ENCODE measurements around the gene ALOXE3. TPM values are rescaled to one million over a fixed set of nuclear protein-coding genes. Genes with fewer than 3 reads are reported as not detected.

The ALOXE3 gene
- total RNA-seq, 1 experiment from 2014 or later, result 0.13 TPM

DNA sequence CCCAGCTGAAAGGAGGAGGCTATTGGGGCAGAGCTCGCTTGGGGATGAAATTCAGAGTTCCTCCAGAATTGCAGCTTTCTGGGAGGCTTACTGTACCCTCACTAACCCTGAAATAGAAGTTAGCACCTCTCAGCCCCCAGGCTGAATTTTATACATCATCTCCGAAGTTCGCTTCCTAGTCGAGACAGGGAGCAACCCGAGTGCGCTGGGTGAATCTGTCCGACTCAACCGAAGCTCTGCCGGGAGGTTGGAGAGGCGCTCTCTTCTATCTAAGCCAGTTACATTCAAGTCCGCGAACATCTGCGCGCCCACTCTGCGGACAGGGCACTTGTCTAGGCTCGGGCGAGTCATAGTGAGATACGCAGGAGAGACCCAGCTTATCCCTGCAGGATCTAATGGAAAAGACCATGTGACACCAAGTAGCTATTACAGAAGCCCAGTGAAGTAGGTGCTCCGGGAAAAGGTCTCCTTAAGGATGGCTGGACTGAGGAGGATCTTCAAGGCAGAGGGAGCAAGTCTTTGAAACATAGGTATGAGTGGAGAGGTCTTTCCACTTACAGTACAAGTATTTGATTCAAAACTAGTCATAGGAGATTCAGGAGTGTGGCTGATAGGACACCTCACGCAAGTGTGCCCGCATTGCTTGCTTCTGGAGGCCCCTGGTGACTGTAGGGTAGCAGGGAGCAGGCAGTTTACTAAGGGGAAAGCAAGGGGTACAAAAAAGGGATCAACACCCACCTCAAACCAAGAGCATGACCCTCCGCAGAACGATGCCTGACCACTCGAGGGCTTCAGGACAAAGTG is 6.2 kb upstream of the ALOXE3 start:
- H3K23ac ChIP-seq (ENCODE audit: insufficient read length, low read depth, low read length), result no peak overlapping the region
- peaks cover 42 to 43% of the 10 kb centered on the region in 2 experiments for H3K4me1 Mint-ChIP-seq
- no peaks in the 10 kb centered on the region; the same call in 1 of the 2 replicates for H3K4me1 ChIP-seq (ENCODE audit: insufficient read depth, low read length)
- H3K9me3 ChIP-seq (ENCODE audit: control insufficient read depth, low read depth, low read length), result no peaks in the 10 kb centered on the region
- H3K9me3 Mint-ChIP-seq, result peaks cover 4 to 8% of the 10 kb centered on the region in 2 experiments; a peak in 4 of 5 replicates
- no peaks in the 10 kb centered on the region for H3K79me2 ChIP-seq (ENCODE audit: insufficient read depth, low read length)
- H4K8ac ChIP-seq (replicated peaks; ENCODE audit: insufficient read length, low read depth, low read length), result no peak overlapping the region
- H3K4me2 ChIP-seq (ENCODE audit: insufficient read depth, insufficient read length, low read length), result peak overlapping the region; percentile 66
- H3K27me3 Mint-ChIP-seq (ENCODE audit: low read depth), result peaks cover 87% of the 10 kb centered on the region
- H3K14ac ChIP-seq (ENCODE audit: insufficient read depth, low read length), result no peak overlapping the region
- H3K27me3 ChIP-seq (ENCODE audit: insufficient read depth, low read length), result peaks cover 34% of the 10 kb centered on the region
- no peak overlapping the region for H2AFZ ChIP-seq (ENCODE audit: low read length)
- peak overlapping the region; percentile 91 to 93 for H3K4me3 Mint-ChIP-seq
- peaks cover 46% of the 10 kb centered on the region for H3K23me2 ChIP-seq (ENCODE audit: insufficient read length, low read depth, low read length, poor library complexity, severe bottlenecking)
- H3T11ph ChIP-seq (ENCODE audit: low read length), result no peak overlapping the region
- no peak overlapping the region for H2BK5ac ChIP-seq (ENCODE audit: insufficient read length, low read length)
- H2AK5ac ChIP-seq (ENCODE audit: insufficient read length, low read length), result no peak overlapping the region
- DNase-seq, result no peak
- H2BK15ac ChIP-seq (ENCODE audit: low read depth, low read length), result no peak overlapping the region
- H3K56ac ChIP-seq (ENCODE audit: insufficient read length, low read depth, low read length), result no peak overlapping the region
- TF ChIP-seq, protein P1, sequence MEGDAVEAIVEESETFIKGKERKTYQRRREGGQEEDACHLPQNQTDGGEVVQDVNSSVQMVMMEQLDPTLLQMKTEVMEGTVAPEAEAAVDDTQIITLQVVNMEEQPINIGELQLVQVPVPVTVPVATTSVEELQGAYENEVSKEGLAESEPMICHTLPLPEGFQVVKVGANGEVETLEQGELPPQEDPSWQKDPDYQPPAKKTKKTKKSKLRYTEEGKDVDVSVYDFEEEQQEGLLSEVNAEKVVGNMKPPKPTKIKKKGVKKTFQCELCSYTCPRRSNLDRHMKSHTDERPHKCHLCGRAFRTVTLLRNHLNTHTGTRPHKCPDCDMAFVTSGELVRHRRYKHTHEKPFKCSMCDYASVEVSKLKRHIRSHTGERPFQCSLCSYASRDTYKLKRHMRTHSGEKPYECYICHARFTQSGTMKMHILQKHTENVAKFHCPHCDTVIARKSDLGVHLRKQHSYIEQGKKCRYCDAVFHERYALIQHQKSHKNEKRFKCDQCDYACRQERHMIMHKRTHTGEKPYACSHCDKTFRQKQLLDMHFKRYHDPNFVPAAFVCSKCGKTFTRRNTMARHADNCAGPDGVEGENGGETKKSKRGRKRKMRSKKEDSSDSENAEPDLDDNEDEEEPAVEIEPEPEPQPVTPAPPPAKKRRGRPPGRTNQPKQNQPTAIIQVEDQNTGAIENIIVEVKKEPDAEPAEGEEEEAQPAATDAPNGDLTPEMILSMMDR (conservative IDR thresholded peaks at IDR 0.05), result no peak
- no peak overlapping the region for H3K4ac ChIP-seq (ENCODE audit: low read depth, low read length)
- H3K9ac ChIP-seq (ENCODE audit: extremely low read depth, insufficient read length, low read length), result no peak overlapping the region
- no peak overlapping the region for H2BK12ac ChIP-seq (ENCODE audit: insufficient read length, low read depth, low read length)
- WGBS (ENCODE audit: extremely low coverage, insufficient read length, low lambda C conversion rate), result no CpG with 5 or more reads among the region's 24 CpGs
- no peaks in the 10 kb centered on the region for H4K20me1 ChIP-seq (ENCODE audit: control insufficient read depth, insufficient read depth, insufficient read length)
- no peaks in the 10 kb centered on the region; a peak in 2 of 7 replicates for H3K36me3 Mint-ChIP-seq (ENCODE audit: insufficient read depth in 1 of 3, low read depth in 3 of 3)
- no peak overlapping the region for H3K18ac ChIP-seq (ENCODE audit: insufficient read length, low read depth, low read length)
- no peak overlapping the region for H4K5ac ChIP-seq (ENCODE audit: insufficient read length, low read depth, low read length)
- H3K79me1 ChIP-seq (ENCODE audit: insufficient read depth, low read depth, low read length, poor library complexity, severe bottlenecking), result no peaks in the 10 kb centered on the region
- no peak overlapping the region for H4K91ac ChIP-seq (ENCODE audit: insufficient read length, low read depth, low read length)
- no peak overlapping the region for H3K27ac ChIP-seq (ENCODE audit: insufficient read length, low read depth, low read length)
- no peak overlapping the region for H3K27ac Mint-ChIP-seq
- H2BK20ac ChIP-seq (ENCODE audit: low read depth, low read length, poor library complexity, severe bottlenecking), result no peak overlapping the region
- no peak overlapping the region for H2BK120ac ChIP-seq (ENCODE audit: low read depth, low read length, poor library complexity, severe bottlenecking)

Measured in H9 (cell line).